Fibroblast of lung (primary cell): ENCODE results near the gene PANK1.

Experiments used
- EZH2 ChIP-seq: IDR thresholded peaks from 2 replicates; pipeline ENCODE4 v1.5.1; 2012; ENCODE audit warnings: low read length, control low read depth, mild to moderate bottlenecking; ENCODE audit errors: missing control alignments
- TF ChIP-seq, protein P1 (sequence below), 2 donors: IDR thresholded peaks in 1 of 2; conservative IDR thresholded peaks in 1 of 2; 1 replicate in 1 of 2; 2 replicates in 1 of 2; pipeline ENCODE4 v1.5.1; 2011 to 2012; ENCODE audit warnings: low read length in 2 of 2, control low read depth in 1 of 2, inconsistent platforms in 1 of 2, low read depth in 1 of 2, mild to moderate bottlenecking in 1 of 2

- TF ChIP-seq, protein P1, sequence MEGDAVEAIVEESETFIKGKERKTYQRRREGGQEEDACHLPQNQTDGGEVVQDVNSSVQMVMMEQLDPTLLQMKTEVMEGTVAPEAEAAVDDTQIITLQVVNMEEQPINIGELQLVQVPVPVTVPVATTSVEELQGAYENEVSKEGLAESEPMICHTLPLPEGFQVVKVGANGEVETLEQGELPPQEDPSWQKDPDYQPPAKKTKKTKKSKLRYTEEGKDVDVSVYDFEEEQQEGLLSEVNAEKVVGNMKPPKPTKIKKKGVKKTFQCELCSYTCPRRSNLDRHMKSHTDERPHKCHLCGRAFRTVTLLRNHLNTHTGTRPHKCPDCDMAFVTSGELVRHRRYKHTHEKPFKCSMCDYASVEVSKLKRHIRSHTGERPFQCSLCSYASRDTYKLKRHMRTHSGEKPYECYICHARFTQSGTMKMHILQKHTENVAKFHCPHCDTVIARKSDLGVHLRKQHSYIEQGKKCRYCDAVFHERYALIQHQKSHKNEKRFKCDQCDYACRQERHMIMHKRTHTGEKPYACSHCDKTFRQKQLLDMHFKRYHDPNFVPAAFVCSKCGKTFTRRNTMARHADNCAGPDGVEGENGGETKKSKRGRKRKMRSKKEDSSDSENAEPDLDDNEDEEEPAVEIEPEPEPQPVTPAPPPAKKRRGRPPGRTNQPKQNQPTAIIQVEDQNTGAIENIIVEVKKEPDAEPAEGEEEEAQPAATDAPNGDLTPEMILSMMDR (conservative IDR thresholded peaks at IDR 0.05 in 1 of 2, IDR thresholded peaks at IDR 0.05 in 1 of 2; ENCODE audit: low read depth in 1 of 2, low read length in 2 of 2) = no peak
- no peak for TF ChIP-seq EZH2
Observed at GRCh38 chr10:89592539-89592938, 52.5 kb downstream of the PANK1 start.
